Activated CD4-positive, alpha-beta memory T cell treated with anti-CD3 and anti-CD28 coated beads for 36 hours (primary cell): ENCODE results near the gene LRMDA. TPM values are rescaled to one million over a fixed set of nuclear protein-coding genes. Genes with fewer than 3 reads are reported as not detected.

Experiments
- CTCF ChIA-PET: fragments of 350-600 bp; sonication (Branson Sonifier 250); formaldehyde crosslinking; loops from one replicate; lab custom pipeline; 2021; ENCODE audit warnings: antibody characterized with exemption, inconsistent platforms; lab: Charles Lee
- POLR2A ChIA-PET: fragments of 350-600 bp; sonication (Branson Sonifier 250); formaldehyde crosslinking; loops from one replicate; lab custom pipeline; 2021; ENCODE audit warnings: antibody characterized with exemption; lab: Charles Lee
- DNase-seq: peaks from one replicate; pipeline ENCODE4 v3.0.0-alpha.2; 2020
- H3K27ac Mint-ChIP-seq: one replicate; pipeline ENCODE4 v1.8.0; 2021; ENCODE audit warnings: mixed read lengths
- H3K27me3 Mint-ChIP-seq: one replicate; pipeline ENCODE4 v1.8.0; 2021; ENCODE audit warnings: mixed read lengths
- H3K36me3 Mint-ChIP-seq: one replicate; pipeline ENCODE4 v1.8.0; 2021; ENCODE audit warnings: mixed read lengths
- H3K4me1 Mint-ChIP-seq: one replicate; pipeline ENCODE4 v1.8.0; 2021; ENCODE audit warnings: low read depth, mixed read lengths
- H3K4me3 Mint-ChIP-seq: one replicate; pipeline ENCODE4 v1.8.0; 2021; ENCODE audit warnings: mild to moderate bottlenecking, mixed read lengths
- H3K9me3 Mint-ChIP-seq: one replicate; pipeline ENCODE4 v1.8.0; 2021; ENCODE audit warnings: mixed read lengths
- intact Hi-C: fragments of 100-400 bp; cut with micrococcal nuclease; formaldehyde crosslinking; loops from one replicate; pipeline ENCODE4 v1.15.1; 2023
- total RNA-seq, 2 experiments: library from RNA; stranded (reverse); gene quantifications; one replicate each; pipeline ENCODE4 v1.2.3, GENCODE V29; 2021

Gene LRMDA
- total RNA-seq, 2 experiments from 2014 or later = not detected

- H3K4me1 Mint-ChIP-seq = no peaks in the 10 kb centered on the region
- intact Hi-C loops = no loop called here
- ChIA-PET CTCF (no interaction called here), POLR2A (no interaction called here)
- no peaks in the 10 kb centered on the region for H3K36me3 Mint-ChIP-seq
- H3K27ac Mint-ChIP-seq = no peak overlapping the region
- H3K27me3 Mint-ChIP-seq = peaks cover 2% of the 10 kb centered on the region
- no peaks in the 10 kb centered on the region for H3K9me3 Mint-ChIP-seq
- no peak overlapping the region for H3K4me3 Mint-ChIP-seq
- DNase-seq = no peak
Observed at GRCh38 chr10:75630746-75631145, 199.3 kb downstream of the LRMDA start.

- H3K27ac Mint-ChIP-seq = no peak overlapping the region
- ChIA-PET CTCF (no interaction called here), POLR2A (no interaction called here)
- no peaks in the 10 kb centered on the region for H3K4me1 Mint-ChIP-seq
- no peak overlapping the region for H3K4me3 Mint-ChIP-seq
- H3K9me3 Mint-ChIP-seq = no peaks in the 10 kb centered on the region
- H3K27me3 Mint-ChIP-seq = peaks cover 7% of the 10 kb centered on the region
- no peak for DNase-seq
- H3K36me3 Mint-ChIP-seq = no peaks in the 10 kb centered on the region
- intact Hi-C loops = no loop called here
Observed at GRCh38 chr10:75632805-75633462, 201.5 kb downstream of the LRMDA start.

DNA sequence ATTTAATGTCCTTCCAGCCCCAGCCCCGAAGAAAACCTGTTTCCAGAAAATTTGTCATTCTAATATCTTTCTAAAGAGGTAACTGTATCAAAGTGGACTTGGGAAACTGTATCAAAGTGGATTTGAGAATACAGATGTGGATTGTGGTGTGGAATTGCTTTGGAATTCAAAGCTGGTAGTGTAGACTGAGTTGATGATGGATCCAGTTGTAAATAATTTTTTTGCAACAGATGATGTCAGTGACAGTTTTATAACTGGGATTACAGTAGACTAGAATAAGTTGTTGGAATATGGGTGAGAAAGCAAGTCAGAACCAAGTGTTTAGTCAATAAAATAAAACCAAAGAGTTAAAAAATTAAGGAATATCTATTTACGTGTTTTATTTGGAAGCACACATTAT is 202.1 kb downstream of the LRMDA start:
- no peaks in the 10 kb centered on the region for H3K9me3 Mint-ChIP-seq
- peaks cover 7% of the 10 kb centered on the region for H3K27me3 Mint-ChIP-seq
- DNase-seq = no peak
- no peak overlapping the region for H3K27ac Mint-ChIP-seq
- intact Hi-C loops = no loop called here
- CTCF ChIA-PET = no interaction called here
- no peaks in the 10 kb centered on the region for H3K4me1 Mint-ChIP-seq
- POLR2A ChIA-PET = no interaction called here
- H3K4me3 Mint-ChIP-seq = no peak overlapping the region
- no peaks in the 10 kb centered on the region for H3K36me3 Mint-ChIP-seq

GRCh38 chr10:75634947-75635346 is 203.5 kb downstream of the LRMDA start:
- POLR2A ChIA-PET = no interaction called here

DNA sequence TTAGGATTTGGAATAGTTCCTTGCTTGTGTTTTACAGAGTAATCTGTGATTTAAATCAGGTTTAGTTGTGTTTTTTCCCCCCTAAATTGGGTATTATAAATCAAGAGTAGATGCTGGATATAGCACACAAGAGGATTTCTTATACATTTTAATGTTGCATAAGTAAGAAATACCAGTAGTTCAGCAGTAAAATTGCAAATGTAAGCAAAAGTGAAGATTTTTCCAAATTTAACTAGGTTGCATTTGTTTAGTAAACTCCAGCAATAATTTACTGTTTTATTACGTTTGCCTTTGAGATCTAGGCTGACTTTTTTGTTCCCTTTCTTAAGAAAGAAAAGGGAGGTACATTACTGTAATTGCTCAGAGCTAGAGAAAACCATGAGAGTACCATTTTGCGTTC is 207.3 kb downstream of the LRMDA start:
- ChIA-PET POLR2A (no interaction called here), CTCF (no interaction called here)
- Mint-ChIP-seq H3K27ac (no peak overlapping the region), H3K4me1 (no peaks in the 10 kb centered on the region), H3K36me3 (no peaks in the 10 kb centered on the region), H3K4me3 (no peak overlapping the region), H3K9me3 (no peaks in the 10 kb centered on the region), H3K27me3 (peaks cover 14% of the 10 kb centered on the region)
- intact Hi-C loops = no loop called here
- no peak for DNase-seq

More at GRCh38 chr10:75634947-75635346, 203.5 kb downstream of the LRMDA start:
- H3K27me3 Mint-ChIP-seq = peaks cover 16% of the 10 kb centered on the region
- no peaks in the 10 kb centered on the region for H3K9me3 Mint-ChIP-seq
- H3K27ac Mint-ChIP-seq = no peak overlapping the region
- intact Hi-C loops = no loop called here
- CTCF ChIA-PET = no interaction called here
- no peak overlapping the region for H3K4me3 Mint-ChIP-seq
- no peaks in the 10 kb centered on the region for H3K36me3 Mint-ChIP-seq
- H3K4me1 Mint-ChIP-seq = no peaks in the 10 kb centered on the region
- DNase-seq = no peak

DNA sequence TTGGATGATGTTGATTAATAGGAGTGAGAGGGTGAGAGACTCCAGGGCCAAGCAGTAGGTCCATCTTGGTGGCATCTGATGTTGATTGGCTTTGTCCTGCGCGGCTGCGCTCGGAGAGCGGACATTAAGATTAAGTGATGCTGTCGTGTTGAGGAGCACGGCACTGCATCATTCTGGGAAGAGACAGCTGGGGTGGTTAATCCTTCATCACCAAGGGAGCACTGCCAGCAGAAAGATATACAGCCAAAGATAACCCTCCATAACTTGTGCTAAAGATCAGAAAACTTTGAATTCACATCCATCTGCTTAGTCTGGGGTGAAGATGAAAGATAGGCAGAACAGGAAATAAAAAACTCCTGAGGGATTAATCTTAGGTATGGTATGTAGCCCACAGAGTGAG is 208.3 kb downstream of the LRMDA start:
- intact Hi-C loops = no loop called here
- no peak for DNase-seq
- Mint-ChIP-seq H3K36me3 (no peaks in the 10 kb centered on the region), H3K9me3 (no peaks in the 10 kb centered on the region), H3K27ac (no peak overlapping the region), H3K27me3 (peaks cover 14% of the 10 kb centered on the region), H3K4me3 (no peak overlapping the region), H3K4me1 (no peaks in the 10 kb centered on the region)
- POLR2A ChIA-PET = no interaction called here
- CTCF ChIA-PET = no interaction called here

DNA sequence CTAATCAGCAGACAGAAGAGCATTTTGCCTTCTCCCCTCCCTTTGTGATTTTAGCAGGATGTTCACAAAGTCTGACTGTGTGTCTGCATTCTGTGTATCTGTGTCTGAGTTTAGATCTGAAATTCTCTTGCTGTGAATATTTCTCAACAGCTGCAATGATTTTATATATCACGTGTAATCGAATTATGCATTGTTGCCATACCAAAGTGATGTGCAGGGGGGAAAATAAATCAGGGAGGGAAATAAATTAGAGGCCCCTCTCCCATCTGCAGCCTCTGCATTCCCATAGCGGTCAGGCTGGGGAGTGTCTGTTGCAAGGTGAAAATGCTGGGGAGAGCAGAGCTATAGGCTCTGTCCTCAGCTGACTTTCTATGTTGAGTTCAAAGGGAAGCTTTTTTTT is 209.0 kb downstream of the LRMDA start:
- Mint-ChIP-seq H3K4me1 (no peaks in the 10 kb centered on the region), H3K4me3 (no peak overlapping the region), H3K36me3 (no peaks in the 10 kb centered on the region), H3K27ac (no peak overlapping the region), H3K9me3 (no peaks in the 10 kb centered on the region), H3K27me3 (peaks cover 14% of the 10 kb centered on the region)
- CTCF ChIA-PET = no interaction called here
- POLR2A ChIA-PET = no interaction called here
- intact Hi-C loops = no loop called here
- DNase-seq = no peak

- intact Hi-C loops = no loop called here
- Mint-ChIP-seq H3K36me3 (no peaks in the 10 kb centered on the region), H3K9me3 (no peaks in the 10 kb centered on the region), H3K4me1 (no peaks in the 10 kb centered on the region), H3K27me3 (peaks cover 14% of the 10 kb centered on the region), H3K27ac (no peak overlapping the region), H3K4me3 (no peak overlapping the region)
- CTCF ChIA-PET = no interaction called here
- DNase-seq = no peak
- POLR2A ChIA-PET = no interaction called here
Observed at GRCh38 chr10:75640803-75641202, 209.4 kb downstream of the LRMDA start.

- Mint-ChIP-seq H3K36me3 (no peaks in the 10 kb centered on the region), H3K4me3 (no peak overlapping the region), H3K9me3 (no peaks in the 10 kb centered on the region), H3K27ac (no peak overlapping the region), H3K4me1 (no peaks in the 10 kb centered on the region), H3K27me3 (peaks cover 11% of the 10 kb centered on the region)
- intact Hi-C loops = no loop called here
- POLR2A ChIA-PET = no interaction called here
- CTCF ChIA-PET = no interaction called here
- DNase-seq = no peak
Observed at GRCh38 chr10:75643405-75643804, 212.0 kb downstream of the LRMDA start.

DNA sequence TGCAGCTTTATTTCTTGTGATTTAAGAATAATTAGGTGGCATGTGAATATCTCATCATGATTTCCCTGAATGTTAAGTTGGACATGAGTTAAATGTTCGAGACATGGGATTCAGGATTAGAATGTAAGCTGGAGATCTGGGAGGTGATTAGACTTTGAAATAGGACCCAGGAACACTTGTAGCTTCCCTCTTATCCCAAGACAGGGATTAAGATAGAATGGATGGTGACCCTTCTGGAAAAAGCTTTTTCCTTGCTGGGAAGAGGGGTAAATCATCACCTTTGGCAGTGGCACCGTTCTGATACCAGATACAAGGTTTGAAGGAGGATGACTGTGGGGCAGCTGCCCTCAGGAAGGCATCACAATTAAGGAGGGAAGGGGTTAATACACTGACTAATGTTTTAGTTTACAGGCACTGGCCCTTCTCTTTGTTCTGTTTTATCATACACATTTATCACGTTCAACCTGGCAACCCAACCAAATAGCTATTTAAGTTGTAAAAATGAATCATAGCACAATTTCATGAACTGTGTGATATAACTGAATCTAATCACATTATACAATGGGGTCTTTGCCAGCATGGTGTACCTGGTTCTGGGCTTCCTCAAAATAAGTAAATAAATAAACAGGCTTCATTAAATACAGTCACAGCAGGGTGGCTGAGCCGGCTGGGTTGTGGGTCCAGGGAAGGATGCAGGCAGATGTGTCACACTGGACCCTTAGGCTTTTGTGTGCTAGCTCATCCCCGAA is 212.7 kb downstream of the LRMDA start:
- no peak for DNase-seq
- CTCF ChIA-PET = no interaction called here
- intact Hi-C loops = no loop called here

GRCh38 chr10:75645704-75646103 is 214.3 kb downstream of the LRMDA start:
- ChIA-PET POLR2A (no interaction called here), CTCF (no interaction called here)
- H3K4me1 Mint-ChIP-seq = no peaks in the 10 kb centered on the region
- H3K4me3 Mint-ChIP-seq = no peak overlapping the region
- peaks cover 2% of the 10 kb centered on the region for H3K27me3 Mint-ChIP-seq
- intact Hi-C loops = no loop called here
- H3K36me3 Mint-ChIP-seq = no peaks in the 10 kb centered on the region
- DNase-seq = no peak
- H3K9me3 Mint-ChIP-seq = no peaks in the 10 kb centered on the region
- no peak overlapping the region for H3K27ac Mint-ChIP-seq

More for the DNA sequence above, 212.7 kb downstream of the LRMDA start:
- no peaks in the 10 kb centered on the region for H3K9me3 Mint-ChIP-seq
- H3K4me3 Mint-ChIP-seq = no peak overlapping the region
- H3K36me3 Mint-ChIP-seq = no peaks in the 10 kb centered on the region
- H3K4me1 Mint-ChIP-seq = no peaks in the 10 kb centered on the region
- H3K27ac Mint-ChIP-seq = no peak overlapping the region
- H3K27me3 Mint-ChIP-seq = peaks cover 8% of the 10 kb centered on the region
- POLR2A ChIA-PET = no interaction called here

DNA sequence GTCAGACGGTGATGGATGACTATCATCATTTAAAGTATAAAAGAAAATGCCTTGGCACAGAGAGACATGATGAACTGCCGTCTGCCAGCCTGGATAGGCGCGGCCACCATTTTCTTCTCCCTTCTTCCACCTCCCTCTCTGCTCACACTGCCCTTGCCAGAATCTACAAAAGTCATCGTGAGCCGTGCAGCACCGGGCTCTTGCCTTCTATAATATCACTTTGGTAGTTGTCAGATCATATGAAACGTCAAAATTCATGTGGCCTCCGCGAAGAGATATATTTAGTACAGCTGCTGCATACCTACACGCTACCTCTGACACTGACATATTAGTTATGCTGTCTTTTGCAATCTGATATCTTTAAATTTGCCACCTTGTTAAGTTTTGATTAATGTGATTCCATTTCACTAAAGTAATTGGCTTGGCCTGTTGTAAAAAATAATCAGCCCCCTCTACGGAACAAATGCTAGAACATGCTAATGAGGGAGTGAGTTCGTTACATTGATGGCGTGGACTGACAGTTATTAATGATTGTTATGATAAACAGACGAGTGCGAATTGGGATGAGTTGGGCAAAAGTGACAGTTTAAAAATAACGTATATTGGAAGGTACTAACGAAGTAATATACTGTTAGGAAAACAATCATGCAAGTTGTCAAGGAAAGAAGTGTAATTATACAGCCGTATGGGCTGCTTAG is 214.9 kb downstream of the LRMDA start:
- H3K4me1 Mint-ChIP-seq = no peaks in the 10 kb centered on the region
- ChIA-PET POLR2A (no interaction called here), CTCF (no interaction called here)
- peaks cover 2% of the 10 kb centered on the region for H3K27me3 Mint-ChIP-seq
- H3K4me3 Mint-ChIP-seq = no peak overlapping the region
- DNase-seq = no peak
- H3K9me3 Mint-ChIP-seq = no peaks in the 10 kb centered on the region
- no peaks in the 10 kb centered on the region for H3K36me3 Mint-ChIP-seq
- intact Hi-C loops = no loop called here
- H3K27ac Mint-ChIP-seq = no peak overlapping the region
